GM23248 (cell line): Measurements from ENCODE around the gene EHD3. TPM values are rescaled to one million over a fixed set of nuclear protein-coding genes. Genes with fewer than 3 reads are reported as not detected.

ENCODE experiments used
- DNase-seq: peaks from one replicate; pipeline ENCODE4 v3.0.0-alpha.2; 2015
- H2AFZ ChIP-seq: fragments of 200-600 bp; sonication (generic); 2 replicates; pipeline ENCODE4 v1.6.1; 2016; ENCODE audit warnings: antibody characterized with exemption
- H3F3A ChIP-seq: fragments of 200-600 bp; sonication (generic); 2 replicates; pipeline ENCODE4 v1.6.1; 2016; ENCODE audit warnings: mild to moderate bottlenecking, antibody characterized with exemption, mixed run types; ENCODE audit not compliant: insufficient read depth
- H3K27ac ChIP-seq: fragments of 200-600 bp; sonication (generic); 2 replicates; pipeline ENCODE4 v1.5.1; 2016; ENCODE audit warnings: mild to moderate bottlenecking
- H3K27me3 ChIP-seq: fragments of 200-600 bp; sonication (generic); replicated peaks from 2 replicates; pipeline ENCODE4 v1.6.1; 2016; ENCODE audit warnings: mild to moderate bottlenecking; ENCODE audit not compliant: insufficient read depth
- H3K36me3 ChIP-seq: fragments of 200-600 bp; sonication (generic); 2 replicates; pipeline ENCODE4 v1.6.1; 2016; ENCODE audit warnings: low read depth, mild to moderate bottlenecking
- H3K4me1 ChIP-seq: fragments of 200-600 bp; sonication (generic); 2 replicates; pipeline ENCODE4 v1.6.1; 2016; ENCODE audit warnings: mild to moderate bottlenecking; ENCODE audit not compliant: insufficient read depth
- H3K4me2 ChIP-seq: fragments of 200-600 bp; sonication (generic); one replicate; pipeline ENCODE4 v1.6.1; 2016; ENCODE audit warnings: mild to moderate bottlenecking; ENCODE audit not compliant: unreplicated experiment
- H3K4me3 ChIP-seq: fragments of 200-600 bp; sonication (generic); 2 replicates; pipeline ENCODE4 v1.5.1; 2016; ENCODE audit warnings: mild to moderate bottlenecking
- H3K79me2 ChIP-seq: fragments of 200-600 bp; sonication (generic); 2 replicates; pipeline ENCODE4 v1.6.1; 2016; ENCODE audit warnings: mild to moderate bottlenecking; ENCODE audit not compliant: insufficient read depth
- H3K9ac ChIP-seq: fragments of 200-600 bp; sonication (generic); 2 replicates; pipeline ENCODE4 v1.6.1; 2016; ENCODE audit warnings: mild to moderate bottlenecking
- H3K9me2 ChIP-seq: fragments of 200-600 bp; sonication (generic); 2 replicates; pipeline ENCODE4 v1.6.1; 2016; ENCODE audit warnings: mixed run types, mild to moderate bottlenecking, moderate library complexity; ENCODE audit not compliant: insufficient read depth
- H3K9me3 ChIP-seq: fragments of 200-600 bp; sonication (generic); one replicate; pipeline ENCODE4 v1.6.1; 2017; ENCODE audit warnings: low read depth
- H4K20me1 ChIP-seq: fragments of 200-600 bp; sonication (generic); 2 replicates; pipeline ENCODE4 v1.6.0; 2016; ENCODE audit not compliant: insufficient read depth
- EZH2 ChIP-seq: fragments of 200-600 bp; sonication (generic); IDR thresholded peaks from 2 replicates; pipeline ENCODE4 v1.6.1; 2018; ENCODE audit warnings: antibody characterized with exemption, mild to moderate bottlenecking; ENCODE audit not compliant: insufficient read depth, poor library complexity, severe bottlenecking
- EZH2phosphoT487 ChIP-seq: fragments of 200-600 bp; sonication (generic); IDR thresholded peaks from 2 replicates; pipeline ENCODE4 v1.6.1; 2018; ENCODE audit warnings: antibody characterized with exemption, moderate library complexity, mild to moderate bottlenecking, low read depth; ENCODE audit not compliant: insufficient read depth
- WGBS, 2 experiments: methylation state at CpG; one replicate each; pipeline ENCODE4 v1.1.6; 2015 to 2017; ENCODE audit warnings: low lambda C conversion rate in 2 of 2, low coverage in 1 of 2; ENCODE audit errors: missing lambda C conversion rate in 2 of 2; 5-methylcytosine and 5-hydroxymethylcytosine counted together
- in situ Hi-C: fragments of 300-500 bp; cut with MboI; formaldehyde crosslinking; loops from 2 replicates; pipeline ENCODE4 v1.15.0; 2020
- polyA plus RNA-seq: library from polyadenylated mRNA; unstranded; fragments of >200 nt; fragmentation: Nextera tagmentation; extraction: Ambion mirVana; gene quantifications from 2 replicates; pipeline ENCODE4 v1.2.1, GENCODE V29; 2016
- small RNA-seq: library from RNA; depleted of rRNA; stranded (forward); fragments of <200 nt; gene quantifications from one replicate; pipeline ENCODE3, GENCODE V24; 2014; ENCODE audit warnings: low read depth, low replicate concordance
- total RNA-seq: library from RNA; depleted of rRNA; stranded (reverse); fragments of >200 nt; shearing (Covaris generic); gene quantifications from 2 replicates; pipeline ENCODE4 v1.2.3, GENCODE V29; 2014; rRNA removed

EHD3 gene
- total and polyA plus RNA-seq, 2 experiments from 2014 or later: 25.9 to 33.6 TPM

DNA sequence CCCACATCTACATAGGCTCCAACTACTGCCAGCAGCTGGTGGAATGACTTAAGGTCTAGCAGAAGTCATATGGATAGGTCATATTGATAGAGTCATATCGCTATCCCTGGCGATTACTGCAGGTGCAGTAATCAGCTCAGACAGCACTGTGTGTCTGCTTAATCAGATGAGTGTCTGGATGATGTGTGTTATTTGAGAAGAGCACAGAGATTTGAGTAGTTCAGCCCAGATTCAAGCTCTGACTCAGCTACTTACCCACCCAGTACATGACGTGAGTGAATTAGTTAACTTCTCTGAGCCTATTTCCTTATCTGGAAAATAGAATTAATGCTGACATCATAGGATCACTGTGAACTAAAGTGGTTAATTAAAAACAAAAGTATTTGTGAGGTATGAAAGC, 78.9 kb downstream of the EHD3 start:
- no peak for TF ChIP-seq EZH2
- no peak for TF ChIP-seq EZH2phosphoT487
- DNase-seq: peak; percentile 66
- H3F3A ChIP-seq: peaks cover 3% of the 10 kb centered on the region
- no peaks in the 10 kb centered on the region for H3K9me3 ChIP-seq
- H3K27me3 ChIP-seq: no peaks in the 10 kb centered on the region
- no peaks in the 10 kb centered on the region for H3K79me2 ChIP-seq
- no peak overlapping the region for H3K4me3 ChIP-seq
- H4K20me1 ChIP-seq: no peaks in the 10 kb centered on the region
- in situ Hi-C loops: no loop called here
- no peak overlapping the region for H3K9ac ChIP-seq
- no peaks in the 10 kb centered on the region for H3K36me3 ChIP-seq
- no peak overlapping the region for H3K27ac ChIP-seq
- H2AFZ ChIP-seq: no peak overlapping the region
- H3K4me2 ChIP-seq: no peak overlapping the region
- 62 to 70% methylated on average over 3 of the region's 3 CpGs for WGBS, 2 experiments
- no peaks in the 10 kb centered on the region for H3K9me2 ChIP-seq
- H3K4me1 ChIP-seq: peaks cover 13% of the 10 kb centered on the region

DNA sequence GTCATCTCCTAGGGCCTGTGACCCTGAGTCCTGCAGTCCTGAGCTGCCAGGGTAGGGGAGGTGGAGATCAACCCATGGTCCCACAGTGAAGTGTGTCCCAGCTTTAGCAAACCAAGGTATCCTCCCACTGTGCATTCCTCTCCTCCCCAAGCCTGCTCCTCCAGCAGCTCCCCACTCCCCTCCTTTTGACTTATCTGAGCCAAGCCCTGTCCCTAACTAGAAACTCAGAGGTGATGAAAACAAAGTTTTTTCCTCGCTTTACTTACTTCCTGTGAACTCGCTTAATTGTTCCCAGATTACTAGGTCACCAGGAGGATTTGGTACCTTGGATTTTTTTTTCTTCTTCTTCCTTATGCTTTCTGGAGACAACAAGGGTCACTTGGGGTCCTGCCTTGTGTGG, 80.8 kb downstream of the EHD3 start:
- H3K4me3 ChIP-seq: no peak overlapping the region
- no peaks in the 10 kb centered on the region for H4K20me1 ChIP-seq
- no peak overlapping the region for H3K9ac ChIP-seq
- DNase-seq: peak; percentile 34
- H3K79me2 ChIP-seq: no peaks in the 10 kb centered on the region
- no peaks in the 10 kb centered on the region for H3K36me3 ChIP-seq
- no peaks in the 10 kb centered on the region for H3K9me3 ChIP-seq
- no peak for TF ChIP-seq EZH2phosphoT487
- TF ChIP-seq EZH2: no peak
- 62 to 64% methylated on average over 2 of the region's 2 CpGs for WGBS, 2 experiments
- peaks cover 32% of the 10 kb centered on the region for H3K4me1 ChIP-seq
- H3K27ac ChIP-seq: no peak overlapping the region
- in situ Hi-C loops: no loop called here
- H3F3A ChIP-seq: peaks cover 17% of the 10 kb centered on the region
- no peak overlapping the region for H2AFZ ChIP-seq
- H3K9me2 ChIP-seq: no peaks in the 10 kb centered on the region
- H3K4me2 ChIP-seq: no peak overlapping the region
- H3K27me3 ChIP-seq: no peaks in the 10 kb centered on the region

DNA sequence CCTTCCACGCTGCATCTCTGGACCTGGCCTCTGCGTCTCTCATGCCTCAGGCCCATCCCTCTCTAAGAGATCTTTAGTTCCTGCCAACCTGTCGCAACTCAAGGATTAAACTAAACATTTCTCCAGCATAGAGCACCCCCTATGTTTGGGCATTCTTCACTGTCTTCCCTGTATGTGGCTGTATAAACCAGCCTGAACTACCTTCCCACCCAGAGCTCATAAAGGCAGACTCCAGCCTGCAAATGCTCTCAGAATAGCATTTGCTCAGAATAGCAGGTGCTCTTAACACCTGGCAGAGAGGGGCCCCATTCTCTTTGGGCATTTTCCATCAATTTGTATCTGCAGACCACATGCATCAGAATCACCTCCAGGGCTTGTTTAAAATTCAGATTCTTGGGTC, 83.4 kb downstream of the EHD3 start:
- no peak for DNase-seq
- Histone ChIP-seq H2AFZ (no peak overlapping the region), H3K9ac (no peak overlapping the region), H3K9me2 (no peaks in the 10 kb centered on the region), H3F3A (peaks cover 26% of the 10 kb centered on the region), H3K27me3 (no peaks in the 10 kb centered on the region), H3K4me1 (peaks cover 42% of the 10 kb centered on the region), H3K36me3 (no peaks in the 10 kb centered on the region), H3K9me3 (no peaks in the 10 kb centered on the region), H4K20me1 (no peaks in the 10 kb centered on the region), H3K4me3 (no peak overlapping the region), H3K79me2 (no peaks in the 10 kb centered on the region), H3K4me2 (no peak overlapping the region), H3K27ac (no peak overlapping the region)
- TF ChIP-seq EZH2phosphoT487 (no peak), EZH2 (no peak)
- 67% methylated on average over 3 of the region's 3 CpGs for WGBS, 2 experiments
- in situ Hi-C loops: no loop called here

DNA sequence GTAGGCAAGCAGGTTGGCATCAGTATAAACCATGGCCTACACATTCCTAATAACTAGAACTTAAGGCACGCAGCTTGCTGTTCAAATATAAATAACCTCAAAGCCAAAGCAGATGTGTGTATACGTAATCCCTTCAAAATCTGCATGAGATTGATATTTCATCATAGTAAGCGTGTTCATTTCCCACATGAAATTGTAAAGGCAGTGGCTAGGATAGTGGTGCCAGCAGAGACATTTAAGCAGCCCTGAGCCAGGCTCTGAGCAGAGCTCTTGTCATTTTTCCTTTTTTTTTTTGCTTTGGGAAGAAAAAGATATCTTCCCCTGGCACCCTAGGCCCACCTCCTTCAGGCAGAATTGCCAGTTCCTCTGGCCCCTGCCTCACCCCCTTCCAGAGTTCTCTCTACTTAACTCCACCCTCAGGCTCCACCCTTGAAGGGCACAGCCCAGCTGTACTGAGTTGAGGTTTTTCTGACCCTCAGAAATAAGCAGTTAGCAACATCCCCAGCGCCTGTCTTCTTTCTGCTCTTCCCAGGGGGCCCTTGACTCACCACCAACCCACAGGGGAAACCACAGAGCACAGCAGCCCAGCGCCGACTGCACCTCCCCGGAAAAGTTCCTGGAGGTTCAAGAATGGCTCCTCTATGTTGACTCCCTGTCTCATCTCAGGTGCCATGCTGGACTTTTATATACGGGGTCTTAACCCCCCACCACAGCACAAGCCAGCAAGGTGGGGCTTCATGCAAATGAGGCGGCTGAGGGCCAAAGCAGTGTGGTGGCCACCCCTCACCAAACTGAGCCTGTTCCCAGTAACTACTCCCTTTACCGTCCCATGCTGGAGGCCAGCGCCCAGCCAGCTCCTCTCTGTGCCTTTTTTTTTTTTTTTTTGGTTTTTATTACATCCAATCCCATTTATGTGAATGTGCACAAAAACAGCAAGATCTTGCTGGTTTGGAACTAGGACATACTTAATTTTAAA, 84.7 kb downstream of the EHD3 start:
- peak; percentile 88 for DNase-seq
- Histone ChIP-seq H3K9me2 (no peaks in the 10 kb centered on the region), H3K79me2 (no peaks in the 10 kb centered on the region), H3K4me1 (peaks cover 41% of the 10 kb centered on the region), H3K9me3 (no peaks in the 10 kb centered on the region), H2AFZ (peak overlapping the region; percentile 12; the same call in 1 of the 2 replicates), H3K27ac (peak overlapping the region; percentile 60), H3K4me3 (no peak overlapping the region), H3K4me2 (peak overlapping the region; percentile 50), H3K27me3 (no peaks in the 10 kb centered on the region), H3F3A (peaks cover 31% of the 10 kb centered on the region), H4K20me1 (no peaks in the 10 kb centered on the region; the same call in 1 of the 2 replicates), H3K36me3 (no peaks in the 10 kb centered on the region), H3K9ac (peak overlapping the region; percentile 35)
- TF ChIP-seq EZH2 (no peak), EZH2phosphoT487 (no peak)
- 46 to 55% methylated on average over 11 of the region's 11 CpGs for WGBS, 2 experiments
- in situ Hi-C loops: no loop called here

Small RNA genes within 50 kb of the gene (small RNA-seq; reads per million reads assigned to genes)
- gene RNA5SP90: not detected

Other genes starting within 250 kb of the EHD3 start
- 1.4 and 3.5 TPM in 2 replicates for gene GALNT14, start 95.7 kb upstream of the EHD3 start, total RNA-seq
- 2.3 and 3.2 TPM in 2 replicates for gene GALNT14, start 95.7 kb upstream of the EHD3 start, polyA plus RNA-seq
- 0.11 TPM in 1 of 2 replicates, not detected in the other for gene CAPN14, start 16.6 kb upstream of the EHD3 start, total RNA-seq
- gene CAPN14, start 16.6 kb upstream of the EHD3 start, polyA plus RNA-seq: 0.06 TPM in 1 of 2 replicates, not detected in the other
- 1.8 and 2.4 TPM in 2 replicates for gene XDH, start 180.6 kb downstream of the EHD3 start, total RNA-seq
- gene XDH, start 180.6 kb downstream of the EHD3 start, polyA plus RNA-seq: 1.3 and 1.8 TPM in 2 replicates